NCI-H774 (cell line): ENCODE measurements around the gene INHBC.

Source experiments
- DNase-seq: peaks from one replicate; lab custom pipeline; 2025; lab: John Stamatoyannopoulos, UW

INHBC gene

GRCh38 chr12:57469296-57470164 lies 34.9 kb downstream of the INHBC start:
- no peak for DNase-seq

DNA sequence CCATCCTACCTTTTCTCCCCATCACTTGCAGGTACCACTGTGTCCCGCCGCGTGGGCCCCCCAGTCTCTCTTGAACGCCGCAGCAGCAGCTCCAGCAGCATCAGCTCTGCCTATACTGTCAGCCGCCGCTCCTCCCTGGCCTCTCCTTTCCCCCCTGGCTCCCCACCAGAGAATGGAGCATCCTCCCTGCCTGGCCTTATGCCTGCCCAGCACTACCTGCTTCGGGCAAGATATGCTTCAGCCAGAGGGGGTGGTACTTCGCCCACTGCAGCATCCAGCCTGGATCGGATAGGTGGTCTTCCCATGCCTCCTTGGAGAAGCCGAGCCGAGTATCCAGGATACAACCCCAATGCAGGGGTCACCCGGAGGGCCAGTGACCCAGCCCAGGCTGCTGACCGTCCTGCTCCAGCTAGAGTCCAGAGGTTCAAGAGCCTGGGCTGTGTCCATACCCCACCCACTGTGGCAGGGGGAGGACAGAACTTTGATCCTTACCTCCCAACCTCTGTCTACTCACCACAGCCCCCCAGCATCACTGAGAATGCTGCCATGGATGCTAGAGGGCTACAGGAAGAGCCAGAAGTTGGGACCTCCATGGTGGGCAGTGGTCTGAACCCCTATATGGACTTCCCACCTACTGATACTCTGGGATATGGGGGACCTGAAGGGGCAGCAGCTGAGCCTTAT lies 35.8 kb downstream of the INHBC start:
- DNase-seq: no peak

DNA sequence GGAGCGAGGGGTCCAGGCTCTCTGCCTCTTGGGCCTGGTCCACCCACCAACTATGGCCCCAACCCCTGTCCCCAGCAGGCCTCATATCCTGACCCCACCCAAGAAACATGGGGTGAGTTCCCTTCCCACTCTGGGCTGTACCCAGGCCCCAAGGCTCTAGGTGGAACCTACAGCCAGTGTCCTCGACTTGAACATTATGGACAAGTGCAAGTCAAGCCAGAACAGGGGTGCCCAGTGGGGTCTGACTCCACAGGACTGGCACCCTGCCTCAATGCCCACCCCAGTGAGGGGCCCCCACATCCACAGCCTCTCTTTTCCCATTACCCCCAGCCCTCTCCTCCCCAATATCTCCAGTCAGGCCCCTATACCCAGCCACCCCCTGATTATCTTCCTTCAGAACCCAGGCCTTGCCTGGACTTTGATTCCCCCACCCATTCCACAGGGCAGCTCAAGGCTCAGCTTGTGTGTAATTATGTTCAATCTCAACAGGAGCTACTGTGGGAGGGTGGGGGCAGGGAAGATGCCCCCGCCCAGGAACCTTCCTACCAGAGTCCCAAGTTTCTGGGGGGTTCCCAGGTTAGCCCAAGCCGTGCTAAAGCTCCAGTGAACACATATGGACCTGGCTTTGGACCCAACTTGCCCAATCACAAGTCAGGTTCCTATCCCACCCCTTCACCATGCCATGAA lies 36.5 kb downstream of the INHBC start:
- DNase-seq: no peak

DNA sequence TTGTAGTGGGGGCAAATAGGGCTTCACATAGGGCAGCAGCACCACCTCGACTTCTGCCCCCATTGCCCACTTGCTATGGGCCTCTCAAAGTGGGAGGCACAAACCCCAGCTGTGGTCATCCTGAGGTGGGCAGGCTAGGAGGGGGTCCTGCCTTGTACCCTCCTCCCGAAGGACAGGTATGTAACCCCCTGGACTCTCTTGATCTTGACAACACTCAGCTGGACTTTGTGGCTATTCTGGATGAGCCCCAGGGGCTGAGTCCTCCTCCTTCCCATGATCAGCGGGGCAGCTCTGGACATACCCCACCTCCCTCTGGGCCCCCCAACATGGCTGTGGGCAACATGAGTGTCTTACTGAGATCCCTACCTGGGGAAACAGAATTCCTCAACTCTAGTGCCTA lies 37.1 kb downstream of the INHBC start:
- no peak for DNase-seq

DNA sequence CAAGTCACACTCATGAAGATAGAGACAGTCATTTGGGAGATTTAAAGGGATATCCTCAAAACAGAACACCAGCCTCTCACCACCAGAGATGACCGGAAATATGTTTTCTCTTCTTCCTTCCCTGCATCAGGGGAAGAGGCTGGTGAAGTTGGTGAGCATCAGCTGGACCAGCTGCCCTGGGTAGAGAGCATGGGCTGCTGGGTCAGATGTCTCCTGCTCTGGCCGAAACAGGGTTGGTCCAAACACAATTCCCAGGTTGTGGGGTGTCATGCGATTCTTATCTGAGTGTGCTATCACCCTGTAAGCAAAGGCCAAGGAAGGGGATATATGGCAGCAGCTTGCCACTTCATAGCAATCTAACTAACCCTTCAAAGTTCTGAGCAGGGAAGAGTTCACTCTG lies 37.8 kb downstream of the INHBC start:
- DNase-seq: no peak

DNA sequence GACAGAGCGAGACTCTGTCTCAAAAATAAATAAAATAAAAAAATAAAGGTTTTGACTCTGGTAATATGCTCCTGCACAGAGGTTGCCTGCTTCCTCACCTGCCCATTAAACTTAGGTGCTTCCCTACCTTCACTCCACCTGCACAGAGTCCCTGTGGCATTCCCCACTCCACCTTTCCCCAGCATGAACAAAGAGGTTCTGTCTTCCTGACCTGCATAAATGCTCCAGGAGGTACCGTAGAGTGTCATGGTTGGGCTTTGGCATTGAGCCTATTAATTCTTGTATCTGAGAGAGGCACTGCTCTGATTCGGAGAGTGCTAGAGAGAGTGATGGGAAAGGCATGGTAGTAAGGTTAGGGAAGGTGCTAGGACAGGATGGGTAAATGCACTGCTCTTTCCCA lies 38.8 kb downstream of the INHBC start:
- no peak for DNase-seq

DNA sequence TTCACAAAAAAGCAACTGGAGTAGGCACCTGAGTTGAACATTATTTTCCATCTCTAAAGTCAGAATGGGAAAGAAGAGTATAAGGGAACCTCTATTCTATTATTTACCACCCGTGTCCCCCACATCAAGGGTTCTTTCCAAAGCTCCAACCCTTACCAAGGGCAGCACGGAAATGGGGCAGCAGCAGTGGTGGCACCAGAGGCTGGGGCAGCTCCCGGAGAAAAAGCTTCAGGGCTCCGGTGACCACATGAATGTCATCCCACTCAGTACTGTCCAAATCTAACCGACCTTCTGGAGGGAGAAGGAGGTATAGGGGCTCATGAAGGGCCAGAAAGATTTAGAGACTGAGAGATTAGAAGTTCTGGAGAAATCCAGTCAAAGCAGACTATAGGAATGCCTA lies 39.3 kb downstream of the INHBC start:
- DNase-seq: no peak

- no peak for DNase-seq
Observed at GRCh38 chr12:57474430-57474829, 39.8 kb downstream of the INHBC start.

DNA sequence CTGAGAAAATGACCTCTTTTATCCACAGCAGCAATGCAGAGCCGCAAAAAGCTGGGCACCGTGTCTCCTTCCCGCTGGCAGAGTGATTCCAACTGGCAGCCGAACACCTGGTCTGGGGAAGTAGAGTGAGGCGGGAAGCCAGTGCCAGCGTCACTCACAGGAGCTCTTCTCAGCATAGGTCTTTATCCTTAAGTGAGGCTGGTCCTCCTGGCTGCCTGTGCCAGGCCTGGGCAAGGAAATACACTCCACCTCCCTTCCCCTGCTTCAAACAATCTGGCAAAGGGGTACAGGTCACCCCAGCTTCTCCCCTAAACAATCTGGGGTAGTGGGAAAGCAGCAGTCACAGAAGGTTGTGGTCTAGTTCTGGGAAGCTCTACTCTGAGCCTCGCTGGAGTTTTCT lies 40.3 kb downstream of the INHBC start:
- DNase-seq: no peak

DNA sequence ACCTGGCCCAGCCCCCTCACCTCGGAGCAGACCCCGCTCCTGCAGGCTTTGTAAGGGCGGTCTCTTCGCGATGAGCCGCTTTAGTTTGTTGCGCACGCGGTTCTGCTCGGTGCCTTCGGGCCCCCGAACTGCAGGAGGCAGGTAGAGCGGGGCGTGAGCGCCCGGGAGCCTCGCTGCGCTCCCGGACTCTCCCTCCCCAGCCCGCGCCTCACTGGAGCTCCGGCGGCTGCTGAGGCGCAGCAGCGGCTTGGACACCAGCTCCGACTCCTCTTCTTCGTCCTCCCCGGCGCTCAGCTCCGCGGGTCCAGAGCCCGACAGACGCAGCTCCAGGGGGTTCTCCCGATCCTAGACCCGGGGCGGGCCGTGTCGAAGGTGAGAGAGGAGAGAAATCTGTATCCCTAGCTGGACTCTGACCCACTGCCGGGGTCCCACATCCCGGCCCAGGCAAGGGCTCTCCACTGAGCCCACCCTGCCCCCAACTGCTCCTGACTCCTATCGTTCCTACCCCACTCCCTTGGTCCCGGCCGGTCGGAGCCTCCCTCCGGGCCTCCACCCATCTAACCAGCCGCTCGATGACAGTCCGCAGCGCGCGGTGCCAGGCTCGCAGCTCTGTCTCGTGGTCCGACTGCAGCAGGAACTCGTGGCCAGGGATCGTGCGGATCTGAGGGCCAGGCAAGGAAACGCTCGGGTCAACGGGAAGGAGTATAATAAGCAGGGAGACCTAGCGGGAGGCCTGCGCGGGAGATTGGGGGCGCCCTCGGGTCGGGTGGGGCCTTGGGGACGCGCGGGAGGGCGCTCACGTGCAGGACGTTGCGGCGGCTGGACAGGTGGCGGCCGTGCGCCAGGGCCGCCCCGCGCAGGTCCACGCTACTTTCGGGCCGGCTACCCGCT lies 40.9 kb downstream of the INHBC start:
- DNase-seq: no peak

DNA sequence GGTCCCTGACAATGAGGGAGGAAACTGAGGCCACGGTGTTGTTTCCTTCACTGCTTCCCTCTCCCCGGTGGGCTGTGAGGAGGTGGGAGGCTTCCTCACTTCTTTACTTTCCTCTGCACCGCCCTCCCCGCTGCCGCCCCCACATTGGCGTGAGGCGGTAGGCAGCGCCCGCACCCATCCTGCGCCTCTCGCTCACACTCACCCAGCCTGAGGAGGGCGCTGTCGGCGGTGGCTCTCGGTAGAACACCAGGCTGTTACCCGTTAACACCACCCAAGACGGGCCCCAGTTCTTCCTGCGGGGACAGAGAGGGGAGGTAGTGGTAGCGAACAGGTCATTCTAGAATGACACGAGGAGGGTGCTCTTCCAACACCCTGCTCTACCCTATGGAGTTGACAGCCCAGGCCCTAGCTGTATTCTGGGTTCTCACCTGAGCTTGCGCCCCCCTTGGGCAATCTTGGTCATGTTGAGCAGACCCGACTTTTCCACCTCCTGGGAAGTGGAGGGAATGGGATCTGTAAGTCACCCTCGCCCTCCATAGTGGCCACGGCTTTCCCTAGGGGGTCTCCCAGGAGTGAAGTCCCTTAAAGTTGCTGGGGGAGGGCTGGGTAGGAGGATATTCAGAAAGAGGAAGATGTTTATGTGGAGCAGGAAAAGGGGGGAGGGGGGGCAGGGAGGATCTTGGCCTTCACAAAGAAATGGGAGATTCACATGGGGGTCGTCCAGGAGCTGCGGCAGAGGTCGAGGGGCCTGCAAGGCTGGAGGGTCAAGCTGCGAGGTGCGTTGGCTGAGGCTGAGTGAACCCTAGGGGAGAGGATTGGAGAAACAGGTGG lies 41.8 kb downstream of the INHBC start:
- no peak for DNase-seq

DNA sequence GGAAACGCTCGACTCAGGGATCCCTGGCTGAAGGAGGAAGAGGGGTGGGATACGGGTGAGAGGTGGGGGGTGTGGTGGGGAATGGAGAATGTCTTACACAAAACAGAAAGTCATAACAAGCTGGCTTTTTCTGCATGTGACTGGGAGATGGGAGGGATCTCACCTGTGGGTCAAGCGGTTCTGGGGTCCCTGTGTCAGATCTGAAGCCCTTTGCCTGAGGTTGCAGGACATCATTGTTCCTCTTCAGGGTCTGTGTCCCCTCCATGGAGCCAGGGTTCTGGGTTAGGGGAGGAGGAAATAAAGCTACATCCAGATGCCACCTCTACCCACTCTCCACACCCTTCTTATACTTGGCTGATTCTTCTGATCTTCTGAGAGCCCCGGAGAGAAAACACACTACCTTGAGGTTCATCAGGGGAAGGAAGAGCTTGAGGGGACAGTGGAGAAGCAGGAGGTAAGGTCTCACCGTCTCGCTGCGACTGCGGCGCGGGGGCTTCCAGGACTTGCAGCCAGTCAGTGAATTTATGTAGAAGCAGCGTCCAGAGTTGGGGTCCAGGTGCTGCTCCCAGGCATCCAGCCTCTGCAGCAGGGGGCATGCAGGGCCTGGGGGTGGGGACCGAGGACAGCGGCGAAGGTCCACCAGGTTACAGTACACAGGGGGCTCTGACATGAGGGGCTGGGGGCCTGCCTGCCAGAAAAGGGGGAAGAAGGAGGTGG lies 42.6 kb downstream of the INHBC start:
- no peak for DNase-seq

- DNase-seq: no peak
Observed at GRCh38 chr12:57477710-57478681, 43.4 kb downstream of the INHBC start.

DNA sequence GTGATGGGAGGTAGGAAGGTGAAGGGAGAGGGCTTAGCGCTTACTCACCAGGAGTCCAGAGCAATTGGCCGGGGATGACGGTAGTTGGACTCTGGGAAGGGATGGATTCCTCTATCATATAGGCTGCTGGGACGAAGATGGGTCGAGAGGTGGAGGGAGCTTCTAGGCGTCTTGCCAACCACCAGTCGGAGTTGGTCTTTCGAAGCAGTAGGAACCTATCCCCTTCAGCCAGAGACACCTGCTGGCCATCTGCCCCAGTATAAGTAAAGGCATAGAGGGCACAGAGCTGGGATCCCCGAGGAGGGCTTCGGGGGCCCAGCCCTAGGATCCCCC lies 44.4 kb downstream of the INHBC start:
- no peak for DNase-seq

- no peak for DNase-seq
Observed at GRCh38 chr12:57479376-57480115, 45.0 kb downstream of the INHBC start, which contains the start of gene ARHGAP9. Gene ARHGAP9, minus strand, starts transcription at chr12:57479866. Its CDS starts 460 bp downstream, at chr12:57479406.

DNA sequence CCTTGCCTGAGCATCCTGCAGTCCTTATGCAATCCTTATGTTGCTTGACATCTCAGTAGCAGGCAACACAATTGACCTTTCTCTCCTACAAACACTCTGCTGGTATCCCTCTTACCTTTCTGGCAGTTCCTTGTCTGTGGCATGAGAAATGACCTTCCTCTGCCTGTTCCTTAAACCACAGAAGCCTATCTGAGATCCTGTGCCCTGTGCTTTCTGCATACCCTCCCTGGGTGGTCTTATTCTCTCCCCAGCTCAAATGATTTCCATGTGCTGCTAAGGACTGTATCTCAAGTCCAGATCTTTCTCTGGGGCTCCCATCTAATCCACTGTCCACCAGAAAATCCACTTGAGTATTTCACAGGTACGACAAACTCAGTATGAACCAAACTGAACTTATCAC lies 47.1 kb downstream of the INHBC start:
- DNase-seq: no peak

- DNase-seq: no peak
Observed at GRCh38 chr12:57483466-57483865, 48.9 kb downstream of the INHBC start.

- DNase-seq: no peak
Observed at GRCh38 chr12:57485695-57486094, 51.1 kb downstream of the INHBC start.
